Esophagus squamous epithelium (tissue), 4 donors: ENCODE measurements around the gene NRIP1.

Experiments used
- POLR2A ChIP-seq, 4 donors: fragments of 450-650 bp; IDR thresholded peaks; one replicate each; pipeline ENCODE4 v1.6.1; 2017; ENCODE audit warnings: antibody characterized with exemption in 4 of 4, mild to moderate bottlenecking in 4 of 4, moderate library complexity in 3 of 4
- TF ChIP-seq, protein P1 (sequence below), 6 experiments: fragments of 450-650 bp in 4 of 6; fragments of 200-600 bp in 2 of 6; sonication (generic) in 2 of 6; IDR thresholded peaks; one replicate each; pipeline ENCODE4 v1.5.1; 2016 to 2019; ENCODE audit warnings: antibody characterized with exemption in 6 of 6, mild to moderate bottlenecking in 4 of 6, moderate library complexity in 4 of 6

DNA sequence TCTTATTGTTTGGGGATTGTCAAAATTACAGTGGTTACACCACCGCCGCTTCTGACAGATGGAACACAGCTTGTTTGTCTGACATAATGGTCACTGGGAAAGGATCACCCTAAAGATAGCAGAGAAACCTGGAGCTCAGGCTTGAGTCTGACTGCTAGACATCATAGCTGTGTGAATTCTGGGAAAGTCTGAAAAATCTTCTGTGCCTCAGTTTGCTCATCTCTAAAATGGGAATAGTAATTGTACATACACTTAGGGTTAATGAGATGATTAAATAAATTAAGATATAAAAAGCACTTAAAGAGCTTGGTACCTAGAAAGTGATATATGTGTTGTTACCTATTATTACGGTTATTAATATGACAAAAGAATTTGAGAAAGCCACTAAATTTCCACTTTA, 39.7 kb upstream of the NRIP1 start:
- TF ChIP-seq POLR2A (IDR thresholded peaks at IDR 0.05) = no peak
- TF ChIP-seq, protein P1, sequence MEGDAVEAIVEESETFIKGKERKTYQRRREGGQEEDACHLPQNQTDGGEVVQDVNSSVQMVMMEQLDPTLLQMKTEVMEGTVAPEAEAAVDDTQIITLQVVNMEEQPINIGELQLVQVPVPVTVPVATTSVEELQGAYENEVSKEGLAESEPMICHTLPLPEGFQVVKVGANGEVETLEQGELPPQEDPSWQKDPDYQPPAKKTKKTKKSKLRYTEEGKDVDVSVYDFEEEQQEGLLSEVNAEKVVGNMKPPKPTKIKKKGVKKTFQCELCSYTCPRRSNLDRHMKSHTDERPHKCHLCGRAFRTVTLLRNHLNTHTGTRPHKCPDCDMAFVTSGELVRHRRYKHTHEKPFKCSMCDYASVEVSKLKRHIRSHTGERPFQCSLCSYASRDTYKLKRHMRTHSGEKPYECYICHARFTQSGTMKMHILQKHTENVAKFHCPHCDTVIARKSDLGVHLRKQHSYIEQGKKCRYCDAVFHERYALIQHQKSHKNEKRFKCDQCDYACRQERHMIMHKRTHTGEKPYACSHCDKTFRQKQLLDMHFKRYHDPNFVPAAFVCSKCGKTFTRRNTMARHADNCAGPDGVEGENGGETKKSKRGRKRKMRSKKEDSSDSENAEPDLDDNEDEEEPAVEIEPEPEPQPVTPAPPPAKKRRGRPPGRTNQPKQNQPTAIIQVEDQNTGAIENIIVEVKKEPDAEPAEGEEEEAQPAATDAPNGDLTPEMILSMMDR (IDR thresholded peaks at IDR 0.05) = no peak
